Measurements from ENCODE around the gene ATP1A2. TPM values are rescaled to one million over a fixed set of nuclear protein-coding genes. Genes with fewer than 3 reads are reported as not detected.
A peak's percentile ranks its signal among the peaks of the same experiment; 100 is the strongest.

Gene ATP1A2
- total RNA-seq, 1 experiment from 2014 or later: 0.15 TPM

GRCh38 chr1:160085686-160086455 is 29.7 kb upstream of the ATP1A2 start:
- no peaks in the 10 kb centered on the region for H3K36me3 ChIP-seq (ENCODE audit: control insufficient read depth, insufficient read depth, low read length)
- CTCF ChIA-PET: interaction anchor here (0.6 to 1.9 kb wide), 4 partner anchors 28 to 206 kb away, joined by 3 to 13 read pairs (median 4); no protein-coding TSS in a partner anchor
- no peaks in the 10 kb centered on the region for H3K4me1 ChIP-seq (ENCODE audit: control insufficient read depth, insufficient read depth, low read length)
- TF ChIP-seq TCF7L2 (IDR thresholded peaks at IDR 0.05; ENCODE audit: low read depth, low read length) (no peak), SIN3A (IDR thresholded peaks at IDR 0.05; ENCODE audit: borderline replicate concordance, insufficient read depth, low read depth, low read length) (no peak), REST (IDR thresholded peaks at IDR 0.05; ENCODE audit: insufficient read depth in 1 of 2, low read depth in 2 of 2, low read length in 1 of 2) (no peak), POLR2AphosphoS5 (IDR thresholded peaks at IDR 0.05; ENCODE audit: low read depth, low read length) (no peak)
- TF ChIP-seq, protein P1, sequence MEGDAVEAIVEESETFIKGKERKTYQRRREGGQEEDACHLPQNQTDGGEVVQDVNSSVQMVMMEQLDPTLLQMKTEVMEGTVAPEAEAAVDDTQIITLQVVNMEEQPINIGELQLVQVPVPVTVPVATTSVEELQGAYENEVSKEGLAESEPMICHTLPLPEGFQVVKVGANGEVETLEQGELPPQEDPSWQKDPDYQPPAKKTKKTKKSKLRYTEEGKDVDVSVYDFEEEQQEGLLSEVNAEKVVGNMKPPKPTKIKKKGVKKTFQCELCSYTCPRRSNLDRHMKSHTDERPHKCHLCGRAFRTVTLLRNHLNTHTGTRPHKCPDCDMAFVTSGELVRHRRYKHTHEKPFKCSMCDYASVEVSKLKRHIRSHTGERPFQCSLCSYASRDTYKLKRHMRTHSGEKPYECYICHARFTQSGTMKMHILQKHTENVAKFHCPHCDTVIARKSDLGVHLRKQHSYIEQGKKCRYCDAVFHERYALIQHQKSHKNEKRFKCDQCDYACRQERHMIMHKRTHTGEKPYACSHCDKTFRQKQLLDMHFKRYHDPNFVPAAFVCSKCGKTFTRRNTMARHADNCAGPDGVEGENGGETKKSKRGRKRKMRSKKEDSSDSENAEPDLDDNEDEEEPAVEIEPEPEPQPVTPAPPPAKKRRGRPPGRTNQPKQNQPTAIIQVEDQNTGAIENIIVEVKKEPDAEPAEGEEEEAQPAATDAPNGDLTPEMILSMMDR (IDR thresholded peaks at IDR 0.05): peak; percentile 91
- no peak overlapping the region for H3K27ac ChIP-seq (ENCODE audit: low read length)
- H3K4me3 ChIP-seq (ENCODE audit: low read depth in 2 of 2, low read length in 2 of 2): no peak overlapping the region
- POLR2A ChIA-PET: interaction anchor here (0.6 kb wide), 1 partner anchor 46 kb away, joined by 6 read pairs; no protein-coding TSS in a partner anchor
- H3K9me3 ChIP-seq (ENCODE audit: control insufficient read depth, insufficient read depth, low read depth, low read length): no peaks in the 10 kb centered on the region
- in situ Hi-C loops (cut with HindIII; ENCODE audit: low pct_unique_long_range_greater_than_20kb, low sequenced_read_pairs): no loop called here
- BruUV-seq (replicated peaks): no TSS peak
- H3K27me3 ChIP-seq (ENCODE audit: control insufficient read depth, insufficient read depth, low read length): peaks cover 20% of the 10 kb centered on the region
- DNase-seq (ENCODE audit: low read depth, low spot score): no peak
- intact Hi-C loops (cut with micrococcal nuclease; ENCODE audit: unreplicated experiment): loop anchor here (2.0 kb wide), 1 partner anchor 39 kb away; no protein-coding TSS in a partner anchor
- ATAC-seq: peak; percentile 82

DNA sequence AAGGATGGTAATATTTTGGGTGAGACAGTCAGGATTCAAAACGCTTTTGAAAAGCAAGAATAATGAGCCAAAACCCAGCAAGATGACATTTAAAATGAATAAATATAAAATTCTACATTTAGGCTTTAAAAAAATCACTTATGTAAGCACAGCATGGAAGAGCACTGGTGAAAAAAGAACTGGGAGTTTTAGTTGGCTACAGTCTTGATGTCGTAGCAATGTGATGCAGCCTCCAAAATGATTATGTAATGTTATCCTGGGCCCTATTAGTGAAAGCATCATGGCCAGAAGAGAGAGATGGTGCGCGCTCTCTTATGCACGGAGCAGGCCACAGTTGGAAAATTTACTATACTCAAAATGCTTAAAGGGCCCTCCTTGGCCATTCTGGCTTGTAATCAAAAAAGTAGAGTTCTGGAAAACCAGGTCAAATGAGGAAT is 29.1 kb upstream of the ATP1A2 start:
- in situ Hi-C loops (cut with HindIII; ENCODE audit: low pct_unique_long_range_greater_than_20kb, low sequenced_read_pairs) (no loop called here), intact Hi-C loops (cut with micrococcal nuclease; ENCODE audit: unreplicated experiment) (no loop called here)
- POLR2A ChIA-PET: no interaction called here
- no peaks in the 10 kb centered on the region for H3K4me1 ChIP-seq (ENCODE audit: control insufficient read depth, insufficient read depth, low read length)
- no peaks in the 10 kb centered on the region for H3K36me3 ChIP-seq (ENCODE audit: control insufficient read depth, insufficient read depth, low read length)
- CTCF ChIA-PET: interaction anchor here (1.6 to 1.9 kb wide), 2 partner anchors 29 to 40 kb away, joined by 6 to 13 read pairs; no protein-coding TSS in a partner anchor
- H3K9me3 ChIP-seq (ENCODE audit: control insufficient read depth, insufficient read depth, low read depth, low read length): no peaks in the 10 kb centered on the region
- H3K4me3 ChIP-seq (ENCODE audit: low read depth in 2 of 2, low read length in 2 of 2): no peak overlapping the region
- TF ChIP-seq, protein P1 (IDR thresholded peaks at IDR 0.05): no peak
- no peak for TF ChIP-seq POLR2AphosphoS5 (IDR thresholded peaks at IDR 0.05; ENCODE audit: low read depth, low read length)
- no peak for TF ChIP-seq TCF7L2 (IDR thresholded peaks at IDR 0.05; ENCODE audit: low read depth, low read length)
- TF ChIP-seq REST (IDR thresholded peaks at IDR 0.05; ENCODE audit: insufficient read depth in 1 of 2, low read depth in 2 of 2, low read length in 1 of 2): no peak
- no peak for TF ChIP-seq SIN3A (IDR thresholded peaks at IDR 0.05; ENCODE audit: borderline replicate concordance, insufficient read depth, low read depth, low read length)
- no peak overlapping the region for H3K27ac ChIP-seq (ENCODE audit: low read length)
- no TSS peak for BruUV-seq (replicated peaks)
- no peak for DNase-seq (ENCODE audit: low read depth, low spot score)
- ATAC-seq: no peak
- peaks cover 18% of the 10 kb centered on the region for H3K27me3 ChIP-seq (ENCODE audit: control insufficient read depth, insufficient read depth, low read length)

All from Panc1 (cell line).